AG04450 (cell line): ENCODE data around the gene IRAK2. TPM values are rescaled to one million over a fixed set of nuclear protein-coding genes. Genes with fewer than 3 reads are reported as not detected.
"Not testable (repeated sequence)": the region's sequence is repeated elsewhere in the genome, so short reads cannot be mapped to it uniquely, and the experiment has no call there.

Experiments
- CTCF ChIA-PET: fragments of 300-600, 350-600 bp; formaldehyde crosslinking; extraction: SDS; loops from one replicate; lab custom pipeline; 2022; ENCODE audit warnings: antibody characterized with exemption, inconsistent platforms; lab: Charles Lee
- POLR2A ChIA-PET: fragments of 350-600 bp; formaldehyde crosslinking; extraction: SDS; loops from one replicate; lab custom pipeline; 2021; ENCODE audit warnings: antibody characterized with exemption, inconsistent platforms; lab: Yijun Ruan, JAX
- DNase-seq: peaks from one replicate; pipeline ENCODE4 v3.0.0-alpha.2; 2011; ENCODE audit warnings: low read depth, low spot score
- H3K27ac ChIP-seq: one replicate; pipeline ENCODE4 v1.5.1; 2012; ENCODE audit warnings: low read depth, low read length, control low read depth
- H3K27me3 ChIP-seq: one replicate; pipeline ENCODE4 v1.6.0; 2012; ENCODE audit warnings: low read length; ENCODE audit not compliant: control insufficient read depth, insufficient read depth
- H3K4me3 ChIP-seq: 2 replicates; pipeline ENCODE4 v1.5.1; 2011; ENCODE audit warnings: mild to moderate bottlenecking, low read depth, low read length, control low read depth
- H3K9me3 ChIP-seq: 2 replicates; pipeline ENCODE4 v1.5.1; 2012; ENCODE audit warnings: low read length; ENCODE audit not compliant: control insufficient read depth, insufficient read depth
- CTCF ChIP-seq: IDR thresholded peaks from 2 replicates; pipeline ENCODE4 v1.5.1; 2011; ENCODE audit warnings: low read depth, low read length, control low read depth, inconsistent platforms
- polyA plus RNA-seq: library from polyadenylated mRNA; depleted of rRNA; stranded (reverse); fragments of >200 nt; gene quantifications from 2 replicates; pipeline ENCODE4 v1.2.3, GENCODE V29; 2011

Gene IRAK2
- polyA plus RNA-seq, 1 experiment, result 7.6 TPM

GRCh38 chr3:10173926-10174435 lies 9.3 kb downstream of the IRAK2 start:
- Histone ChIP-seq H3K9me3 (peaks cover 8% of the 10 kb centered on the region), H3K4me3 (no peak overlapping the region), H3K27me3 (no peaks in the 10 kb centered on the region), H3K27ac (peak overlapping the region; percentile 95)
- ChIA-PET POLR2A (interaction anchor here (0.6 to 1.7 kb wide), 2 partner anchors 18 to 1094 kb away, joined by 5 to 9 read pairs; no protein-coding TSS in a partner anchor), CTCF (no interaction called here)
- peak; percentile 93 for DNase-seq
- no peak for TF ChIP-seq CTCF

GRCh38 chr3:10175334-10175733 lies 10.6 kb downstream of the IRAK2 start:
- H3K27me3 ChIP-seq, H3K9me3 ChIP-seq, H3K27ac ChIP-seq, H3K4me3 ChIP-seq, CTCF ChIA-PET, POLR2A ChIA-PET, DNase-seq: not testable (repeated sequence)

- H3K27ac ChIP-seq, H3K4me3 ChIP-seq, H3K27me3 ChIP-seq, CTCF ChIA-PET, DNase-seq, H3K9me3 ChIP-seq: not testable (repeated sequence)
- POLR2A ChIA-PET, result interaction anchor here (0.6 kb wide), 1 partner anchor 11 kb away, joined by 3 read pairs; the partner anchor contains the start of gene IRAK2
Measured at GRCh38 chr3:10176150-10176549, 11.4 kb downstream of the IRAK2 start.

- no peak for TF ChIP-seq CTCF
- ChIA-PET POLR2A (no interaction called here), CTCF (no interaction called here)
- Histone ChIP-seq H3K4me3 (no peak overlapping the region), H3K27ac (no peak overlapping the region), H3K9me3 (no peaks in the 10 kb centered on the region), H3K27me3 (no peaks in the 10 kb centered on the region)
- no peak for DNase-seq
Measured at GRCh38 chr3:10177737-10178136, 13.0 kb downstream of the IRAK2 start.

GRCh38 chr3:10178892-10179291 lies 14.2 kb downstream of the IRAK2 start:
- H3K4me3 ChIP-seq, result no peak overlapping the region
- ChIA-PET CTCF (interaction anchor here (0.6 kb wide), 1 partner anchor 7 kb away, joined by 3 read pairs; no protein-coding TSS in a partner anchor), POLR2A (interaction anchor here (1.1 kb wide), 1 partner anchor 15 kb away, joined by 3 read pairs; no protein-coding TSS in a partner anchor)
- DNase-seq, result no peak
- H3K9me3 ChIP-seq, result no peaks in the 10 kb centered on the region
- H3K27ac ChIP-seq, result no peak overlapping the region
- H3K27me3 ChIP-seq, result no peaks in the 10 kb centered on the region
- no peak for TF ChIP-seq CTCF

GRCh38 chr3:10180289-10180688 lies 15.6 kb downstream of the IRAK2 start:
- Histone ChIP-seq H3K9me3 (no peaks in the 10 kb centered on the region), H3K4me3 (no peak overlapping the region), H3K27me3 (no peaks in the 10 kb centered on the region), H3K27ac (no peak overlapping the region)
- TF ChIP-seq CTCF, result no peak
- CTCF ChIA-PET, result no interaction called here
- no peak for DNase-seq
- POLR2A ChIA-PET, result no interaction called here
